Suprapubic skin (tissue), 3 donors: Measurements from ENCODE around the gene KIAA0753.

Source experiments
- EP300 ChIP-seq: sonication (generic); formaldehyde crosslinking; IDR thresholded peaks from one replicate; pipeline ENCODE4 v1.6.1; 2017; ENCODE audit warnings: antibody characterized with exemption
- POLR2A ChIP-seq, 2 donors: fragments of 450-650 bp; IDR thresholded peaks; one replicate each; pipeline ENCODE4 v1.6.1; 2017; ENCODE audit warnings: antibody characterized with exemption in 2 of 2, mild to moderate bottlenecking in 2 of 2, moderate library complexity in 2 of 2
- TF ChIP-seq, protein P1 (sequence below), 2 donors: fragments of 200-600 bp in 1 of 2; fragments of 450-650 bp in 1 of 2; sonication (generic) in 1 of 2; IDR thresholded peaks; one replicate each; pipeline ENCODE4 v1.5.1; 2016 to 2019; ENCODE audit warnings: antibody characterized with exemption in 2 of 2, mild to moderate bottlenecking in 1 of 2, moderate library complexity in 1 of 2

DNA sequence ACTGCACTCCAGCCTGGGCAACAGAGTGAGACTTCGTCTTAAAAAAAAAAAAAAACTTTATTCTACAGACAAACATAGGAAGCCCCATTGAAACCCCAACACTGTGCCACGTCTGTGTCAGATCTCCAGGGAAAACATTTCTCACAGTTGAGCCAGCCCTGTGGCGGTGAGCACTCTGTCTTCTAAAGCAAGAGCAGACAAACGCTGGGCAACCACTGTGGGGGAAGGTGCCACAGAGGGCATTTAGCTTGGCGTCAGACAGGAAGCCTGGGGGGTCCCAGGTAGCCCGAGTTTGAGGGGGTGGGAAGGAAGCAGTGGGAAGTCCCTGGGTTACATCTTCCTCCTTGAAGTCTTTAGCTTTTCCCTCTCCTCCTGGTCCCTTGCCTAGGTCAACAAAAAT is 27.0 kb upstream of the KIAA0753 start:
- TF ChIP-seq, protein P1, sequence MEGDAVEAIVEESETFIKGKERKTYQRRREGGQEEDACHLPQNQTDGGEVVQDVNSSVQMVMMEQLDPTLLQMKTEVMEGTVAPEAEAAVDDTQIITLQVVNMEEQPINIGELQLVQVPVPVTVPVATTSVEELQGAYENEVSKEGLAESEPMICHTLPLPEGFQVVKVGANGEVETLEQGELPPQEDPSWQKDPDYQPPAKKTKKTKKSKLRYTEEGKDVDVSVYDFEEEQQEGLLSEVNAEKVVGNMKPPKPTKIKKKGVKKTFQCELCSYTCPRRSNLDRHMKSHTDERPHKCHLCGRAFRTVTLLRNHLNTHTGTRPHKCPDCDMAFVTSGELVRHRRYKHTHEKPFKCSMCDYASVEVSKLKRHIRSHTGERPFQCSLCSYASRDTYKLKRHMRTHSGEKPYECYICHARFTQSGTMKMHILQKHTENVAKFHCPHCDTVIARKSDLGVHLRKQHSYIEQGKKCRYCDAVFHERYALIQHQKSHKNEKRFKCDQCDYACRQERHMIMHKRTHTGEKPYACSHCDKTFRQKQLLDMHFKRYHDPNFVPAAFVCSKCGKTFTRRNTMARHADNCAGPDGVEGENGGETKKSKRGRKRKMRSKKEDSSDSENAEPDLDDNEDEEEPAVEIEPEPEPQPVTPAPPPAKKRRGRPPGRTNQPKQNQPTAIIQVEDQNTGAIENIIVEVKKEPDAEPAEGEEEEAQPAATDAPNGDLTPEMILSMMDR (IDR thresholded peaks at IDR 0.05): no peak
- no peak for TF ChIP-seq EP300
- no peak for TF ChIP-seq POLR2A (IDR thresholded peaks at IDR 0.05)
